Right lung (tissue), 5 donors: ENCODE data around the gene JMJD1C. TPM values are rescaled to one million over a fixed set of nuclear protein-coding genes. Genes with fewer than 3 reads are reported as not detected.

ENCODE experiments used
- DNase-seq, 2 donors: peaks; one replicate each; pipeline ENCODE4 v3.0.0-alpha.2; 2013
- polyA plus RNA-seq, 5 donors: library from polyadenylated mRNA; unstranded; fragments of 120-200 nt; gene quantifications; one replicate each; pipeline versions ENCODE4 v1.2.1 to v1.2.3, GENCODE V29; 2013; ENCODE audit warnings: inconsistent platforms in 1 of 5, low replicate concordance in 1 of 5; ENCODE audit not compliant: insufficient read length in 5 of 5, insufficient read depth in 1 of 5

Gene JMJD1C
- polyA plus RNA-seq, 5 donors = 72.1 to 130 (median 102) TPM

- DNase-seq = peak; percentile 96 to 97
Observed at GRCh38 chr10:63133056-63133820, 332.5 kb downstream of the JMJD1C start, which contains the start of gene NRBF2. NRBF2 (plus strand) TSS chr10:63133328; CDS start chr10:63133471, 143 bp downstream.

GRCh38 chr10:63132651-63133055, 333.1 kb downstream of the JMJD1C start:
- DNase-seq = no peak

GRCh38 chr10:63129888-63130287, 335.9 kb downstream of the JMJD1C start:
- DNase-seq = no peak

- no peak for DNase-seq
Observed at GRCh38 chr10:63128443-63128842, 337.3 kb downstream of the JMJD1C start.

- no peak for DNase-seq
Observed at GRCh38 chr10:63125459-63125858, 340.3 kb downstream of the JMJD1C start.

GRCh38 chr10:63123727-63124362, 341.9 kb downstream of the JMJD1C start:
- no peak for DNase-seq

- DNase-seq = peak in 1 of 2 donors; percentile 26
Observed at GRCh38 chr10:63120554-63120953, 345.2 kb downstream of the JMJD1C start.

- no peak for DNase-seq
Observed at GRCh38 chr10:63119041-63119440, 346.7 kb downstream of the JMJD1C start.

Other genes with a start within 250 kb of the JMJD1C start
- 10 to 100 TPM; 23.3 to 44.3 (median 36.4) TPM for gene REEP3, start 55.4 kb upstream of the JMJD1C start, polyA plus RNA-seq